H7 (cell line): ENCODE data around the gene THNSL1. TPM values are rescaled to one million over a fixed set of nuclear protein-coding genes. Genes with fewer than 3 reads are reported as not detected.
A peak's percentile ranks its signal among the peaks of the same experiment; 100 is the strongest.
"Not testable (repeated sequence)": the region's sequence is repeated elsewhere in the genome, so short reads cannot be mapped to it uniquely, and the experiment has no call there.

Source experiments
- DNase-seq: peaks from one replicate; pipeline ENCODE4 v3.0.0; 2012
- H3K27me3 ChIP-seq: 2 replicates; pipeline ENCODE4 v1.6.0; 2011; ENCODE audit warnings: mild to moderate bottlenecking, low read length; ENCODE audit not compliant: control insufficient read depth, insufficient read depth
- H3K36me3 ChIP-seq: replicated peaks from 2 replicates; pipeline ENCODE4 v1.5.1; 2011; ENCODE audit warnings: low read length; ENCODE audit not compliant: control insufficient read depth, insufficient read depth
- H3K4me3 ChIP-seq: 2 replicates; pipeline ENCODE4 v1.5.1; 2011; ENCODE audit warnings: low read depth, mild to moderate bottlenecking, control low read depth, low read length, moderate library complexity; ENCODE audit not compliant: insufficient read depth
- total RNA-seq: library from RNA; depleted of rRNA; stranded (reverse); fragments of >200 nt; shearing (Covaris generic); gene quantifications from 2 replicates; pipeline ENCODE4 v1.2.3, GENCODE V29; 2014; rRNA removed

The THNSL1 gene
- 5.9 and 8.9 TPM in 2 replicates for total RNA-seq

GRCh38 chr10:25016376-25017153 is at the start of gene THNSL1:
Gene THNSL1, plus strand, starts transcription at chr10:25016612. Its CDS starts 6,612 bp downstream, at chr10:25023224.
- H3K4me3 ChIP-seq = peak within 1 kb of the TSS; percentile 55
- H3K36me3 ChIP-seq = no peaks in the 10 kb centered on the region
- no peaks in the 10 kb centered on the region for H3K27me3 ChIP-seq
- peak; percentile 92 for DNase-seq

DNA sequence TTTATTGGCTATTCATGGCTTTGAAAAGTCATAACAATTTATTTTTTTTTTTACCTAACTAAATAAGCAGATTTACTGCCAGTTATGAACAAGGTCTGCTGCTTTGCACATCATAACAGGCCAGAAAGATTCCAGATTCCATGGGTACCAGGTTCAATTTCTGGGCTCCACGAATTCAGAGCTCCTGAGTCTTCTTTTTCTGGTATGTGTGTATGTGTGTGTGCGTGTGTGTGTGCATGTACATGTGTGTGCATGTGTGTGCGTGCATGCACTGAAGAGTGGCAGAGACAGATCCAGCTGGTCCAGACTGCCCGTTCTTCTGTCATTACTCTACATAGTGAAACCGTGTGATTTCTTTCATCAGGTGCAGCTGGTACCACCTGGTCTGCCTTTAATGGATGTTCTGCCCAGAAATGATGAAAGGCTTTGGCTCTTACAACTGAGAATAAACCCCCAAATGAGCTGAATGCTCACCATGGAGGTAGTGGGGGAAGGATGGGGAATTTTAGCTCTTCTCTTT is 49.4 kb upstream of the THNSL1 start:
- Histone ChIP-seq H3K4me3 (no peak overlapping the region), H3K27me3 (no peaks in the 10 kb centered on the region), H3K36me3 (no peaks in the 10 kb centered on the region)
- no peak for DNase-seq

DNA sequence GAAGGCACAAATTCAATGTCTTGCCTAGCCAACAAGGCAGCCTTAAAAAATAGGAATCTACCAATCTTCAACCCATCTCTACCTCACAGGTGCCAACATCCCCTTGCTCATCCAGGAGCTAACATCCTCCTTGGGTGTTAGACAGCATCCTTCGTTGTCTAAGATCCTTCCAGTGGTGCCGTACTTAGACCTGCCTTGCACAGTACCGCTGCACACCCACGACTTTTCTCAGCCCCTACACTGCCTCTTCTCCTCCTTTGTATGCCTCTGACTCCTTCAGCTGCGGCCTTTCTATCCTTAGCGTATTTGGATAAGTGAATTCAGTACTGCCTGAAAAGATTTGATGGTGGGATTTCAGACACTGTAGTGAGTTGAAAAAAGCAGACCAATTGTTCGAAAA is 48.1 kb upstream of the THNSL1 start:
- H3K27me3 ChIP-seq = no peaks in the 10 kb centered on the region
- no peaks in the 10 kb centered on the region for H3K36me3 ChIP-seq
- no peak for DNase-seq
- H3K4me3 ChIP-seq = no peak overlapping the region

GRCh38 chr10:24968951-24969350 is 47.5 kb upstream of the THNSL1 start:
- H3K36me3 ChIP-seq, H3K27me3 ChIP-seq, DNase-seq, H3K4me3 ChIP-seq: not testable (repeated sequence)

- no peaks in the 10 kb centered on the region for H3K36me3 ChIP-seq
- no peaks in the 10 kb centered on the region for H3K27me3 ChIP-seq
- no peak for DNase-seq
- H3K4me3 ChIP-seq = no peak overlapping the region
Observed at GRCh38 chr10:24969841-24970281, 46.6 kb upstream of the THNSL1 start.

GRCh38 chr10:24971374-24971773 is 45.0 kb upstream of the THNSL1 start:
- no peak for DNase-seq
- Histone ChIP-seq H3K4me3 (no peak overlapping the region), H3K36me3 (no peaks in the 10 kb centered on the region), H3K27me3 (no peaks in the 10 kb centered on the region)

DNA sequence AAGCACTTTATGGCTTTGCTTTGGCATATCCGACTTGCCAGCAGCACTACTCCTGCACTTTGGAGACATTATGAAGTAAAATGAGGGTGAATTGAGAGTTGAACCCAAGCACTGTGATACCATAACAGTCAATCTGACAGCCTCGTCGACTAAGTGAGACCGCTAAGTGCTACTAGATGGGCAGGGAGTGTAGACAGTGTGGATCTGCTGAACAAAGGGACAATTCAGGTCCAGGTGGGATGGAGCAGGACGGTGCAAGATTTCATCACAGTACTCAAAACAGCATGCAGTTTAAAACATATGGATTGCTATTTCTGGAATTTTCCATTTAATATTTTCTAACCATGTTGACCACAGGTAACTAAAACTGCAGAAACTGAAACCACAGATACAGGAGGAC is 43.2 kb upstream of the THNSL1 start:
- no peak for DNase-seq
- Histone ChIP-seq H3K4me3 (no peak overlapping the region), H3K27me3 (no peaks in the 10 kb centered on the region), H3K36me3 (no peaks in the 10 kb centered on the region)

DNA sequence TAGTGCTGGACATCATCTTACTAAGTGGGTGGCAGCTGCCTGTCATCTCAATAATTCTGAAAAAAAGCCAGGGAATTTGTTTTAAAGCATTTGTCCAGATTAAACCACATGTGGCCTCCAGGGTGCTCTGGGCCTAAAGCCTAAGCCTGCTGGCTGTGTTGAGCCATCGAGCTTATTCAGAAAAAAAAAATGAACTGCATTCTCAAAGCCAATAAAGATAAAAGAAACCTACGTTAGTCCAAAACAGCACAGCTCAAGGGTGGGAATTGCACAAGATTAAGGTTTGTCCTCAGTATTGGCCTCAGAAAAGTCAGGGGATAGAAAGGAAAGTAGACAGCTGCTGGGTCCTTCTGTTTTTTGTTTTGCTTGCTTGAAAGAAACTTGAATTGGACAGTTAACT is 41.4 kb upstream of the THNSL1 start:
- no peak overlapping the region for H3K4me3 ChIP-seq
- no peak for DNase-seq
- no peaks in the 10 kb centered on the region for H3K27me3 ChIP-seq
- H3K36me3 ChIP-seq = no peaks in the 10 kb centered on the region

- Histone ChIP-seq H3K27me3 (no peaks in the 10 kb centered on the region), H3K4me3 (no peak overlapping the region), H3K36me3 (no peaks in the 10 kb centered on the region)
- no peak for DNase-seq
Observed at GRCh38 chr10:24979685-24980084, 36.7 kb upstream of the THNSL1 start.

GRCh38 chr10:24981161-24981710 is 35.2 kb upstream of the THNSL1 start:
- no peaks in the 10 kb centered on the region for H3K36me3 ChIP-seq
- no peak for DNase-seq
- no peak overlapping the region for H3K4me3 ChIP-seq
- H3K27me3 ChIP-seq = no peaks in the 10 kb centered on the region

- Histone ChIP-seq H3K27me3 (no peaks in the 10 kb centered on the region), H3K4me3 (no peak overlapping the region), H3K36me3 (no peaks in the 10 kb centered on the region)
- no peak for DNase-seq
Observed at GRCh38 chr10:24982319-24983112, 33.9 kb upstream of the THNSL1 start.

GRCh38 chr10:24983130-24983529 is 33.3 kb upstream of the THNSL1 start:
- no peak for DNase-seq

GRCh38 chr10:24983946-24984345 is 32.5 kb upstream of the THNSL1 start:
- H3K36me3 ChIP-seq = no peaks in the 10 kb centered on the region
- no peak for DNase-seq
- no peak overlapping the region for H3K4me3 ChIP-seq
- H3K27me3 ChIP-seq = no peaks in the 10 kb centered on the region

More at GRCh38 chr10:24983130-24983529, 33.3 kb upstream of the THNSL1 start:
- H3K4me3 ChIP-seq = no peak overlapping the region
- H3K36me3 ChIP-seq = no peaks in the 10 kb centered on the region
- no peaks in the 10 kb centered on the region for H3K27me3 ChIP-seq

GRCh38 chr10:24984906-24985305 is 31.5 kb upstream of the THNSL1 start:
- Histone ChIP-seq H3K27me3 (no peaks in the 10 kb centered on the region), H3K4me3 (no peak overlapping the region), H3K36me3 (no peaks in the 10 kb centered on the region)
- DNase-seq = no peak
